GM12878 (cell line): ENCODE results near the gene RIT2. TPM values are rescaled to one million over a fixed set of nuclear protein-coding genes. Genes with fewer than 3 reads are reported as not detected.

ENCODE experiments used
- ATAC-seq: fragments of 200-7000 bp; cut with Tn5 transposase; 3 replicates; pipeline ENCODE4 v1.9.1; 2020; ENCODE audit warnings: mild to moderate bottlenecking, moderate library complexity
- BruUV-seq: library from RNA; stranded (reverse); fragments of 400-500 nt; replicated peaks from 2 replicates; lab custom pipeline; 2021; lab: Mats Ljungman, UMichigan
- CTCF ChIA-PET: fragments of 300-600 bp; sonication (Branson Sonifier 250); formaldehyde crosslinking; extraction: SDS; loops from one replicate; lab custom pipeline; 2021; ENCODE audit warnings: inconsistent platforms; lab: Yijun Ruan, JAX
- POLR2A ChIA-PET: fragments of 350-600 bp; formaldehyde crosslinking; extraction: SDS; loops from one replicate; lab custom pipeline; 2021; ENCODE audit warnings: inconsistent platforms; lab: Charles Lee
- RAD21 ChIA-PET: fragments of 300-600 bp; sonication (Branson Sonifier 250); formaldehyde crosslinking; loops from one replicate; lab custom pipeline; 2023; ENCODE audit warnings: antibody characterized with exemption; ENCODE audit not compliant: unreplicated experiment; lab: Charles Lee
- SMC1A ChIA-PET: fragments of 300-600 bp; sonication (Branson Sonifier 250); formaldehyde crosslinking; loops from one replicate; lab custom pipeline; 2023; ENCODE audit not compliant: unreplicated experiment, uncharacterized antibody; lab: Charles Lee
- DNase-seq: peaks from one replicate; pipeline ENCODE4 v3.0.0-alpha.2; 2011; ENCODE audit warnings: low read depth, low spot score
- FAIRE-seq: peaks from 3 replicates; lab custom pipeline; 2011; peaks lifted over from hg19 to GRCh38; lab: Jason Lieb, UNC
- H2AFZ ChIP-seq: 2 replicates; pipeline ENCODE4 v1.6.0; 2011; ENCODE audit warnings: low read depth, low read length, control low read depth; ENCODE audit not compliant: control insufficient read depth
- H3K27ac ChIP-seq: 2 replicates; pipeline ENCODE4 v1.5.1; 2011; ENCODE audit warnings: control low read depth; ENCODE audit not compliant: control insufficient read depth, insufficient read depth
- H3K27me3 ChIP-seq, 2 experiments: replicated peaks in 1 of 2; 2 replicates each; pipeline versions ENCODE4 v1.6.0 to v1.6.1; 2011; ENCODE audit warnings: low read length in 1 of 2; ENCODE audit not compliant: control insufficient read depth in 2 of 2, insufficient read depth in 2 of 2
- H3K36me3 ChIP-seq, 2 experiments: 2 replicates each; pipeline ENCODE4 v1.5.1; 2011; ENCODE audit warnings: low read length in 1 of 2; ENCODE audit not compliant: control insufficient read depth in 2 of 2, insufficient read depth in 2 of 2
- H3K4me1 ChIP-seq: 2 replicates; pipeline ENCODE4 v1.6.1; 2011; ENCODE audit warnings: mild to moderate bottlenecking, low read length, moderate library complexity, mixed read lengths; ENCODE audit not compliant: control insufficient read depth, insufficient read depth
- H3K4me2 ChIP-seq: 2 replicates; pipeline ENCODE4 v1.6.0; 2011; ENCODE audit warnings: control low read depth; ENCODE audit not compliant: control insufficient read depth, insufficient read depth
- H3K4me3 ChIP-seq: fragments of 200-600 bp; sonication (generic); 2 replicates; pipeline ENCODE4 v1.5.1; 2016
- H3K79me2 ChIP-seq: 2 replicates; pipeline ENCODE4 v1.6.0; 2011; ENCODE audit warnings: low read length; ENCODE audit not compliant: control insufficient read depth, insufficient read depth
- H3K9ac ChIP-seq: 2 replicates; pipeline ENCODE4 v1.8.0; 2011; ENCODE audit warnings: low read length, control low read depth, mixed read lengths; ENCODE audit not compliant: control insufficient read depth, insufficient read depth
- H3K9me3 ChIP-seq: replicated peaks from 3 replicates; pipeline ENCODE4 v1.5.1; 2011; ENCODE audit warnings: mild to moderate bottlenecking, low read length; ENCODE audit not compliant: control insufficient read depth, insufficient read depth
- H4K20me1 ChIP-seq: 2 replicates; pipeline ENCODE4 v1.6.0; 2011; ENCODE audit not compliant: control insufficient read depth, insufficient read depth
- ETV6 ChIP-seq, 2 experiments: fragments of 450-650 bp in 1 of 2; IDR thresholded peaks in 1 of 2; conservative IDR thresholded peaks in 1 of 2; 2 replicates each; pipeline ENCODE4 v1.6.1; 2014; ENCODE audit warnings: antibody characterized with exemption in 1 of 2, borderline replicate concordance in 1 of 2, low read depth in 1 of 2, mild to moderate bottlenecking in 1 of 2, moderate library complexity in 1 of 2
- IKZF2 ChIP-seq, 2 experiments: fragments of 450-650 bp; IDR thresholded peaks; 2 replicates each; pipeline ENCODE4 v1.6.1; 2017; ENCODE audit warnings: mild to moderate bottlenecking in 2 of 2, moderate library complexity in 2 of 2
- KAT2A ChIP-seq: conservative IDR thresholded peaks from 2 replicates; pipeline ENCODE4 v1.6.1; 2011; ENCODE audit warnings: low read depth, low read length; ENCODE audit not compliant: control insufficient read depth
- MTA3 ChIP-seq: IDR thresholded peaks from 2 replicates; pipeline ENCODE4 v1.6.1; 2012; ENCODE audit warnings: low read length, inconsistent platforms, borderline replicate concordance
- POLR2A ChIP-seq: IDR thresholded peaks from 2 replicates; pipeline ENCODE4 v1.6.1; 2011; ENCODE audit warnings: low read depth, mild to moderate bottlenecking, low read length
- POLR2AphosphoS2 ChIP-seq: IDR thresholded peaks from 2 replicates; pipeline ENCODE4 v1.6.1; 2011; ENCODE audit warnings: low read depth, mild to moderate bottlenecking, low read length, improper control_type of control experiment, moderate library complexity
- RAD21 ChIP-seq: IDR thresholded peaks from 2 replicates; pipeline ENCODE4 v1.6.1; 2011; ENCODE audit warnings: mild to moderate bottlenecking, low read depth, low read length, moderate library complexity; ENCODE audit not compliant: insufficient read depth
- RAD51 ChIP-seq: fragments of 450-650 bp; IDR thresholded peaks from 2 replicates; pipeline ENCODE4 v1.6.1; 2016; ENCODE audit warnings: moderate library complexity, mild to moderate bottlenecking, inconsistent platforms
- RB1 ChIP-seq: fragments of 450-650 bp; formaldehyde crosslinking; IDR thresholded peaks from 2 replicates; pipeline ENCODE4 v1.6.1; 2017; ENCODE audit warnings: mild to moderate bottlenecking, borderline replicate concordance
- RBBP5 ChIP-seq: fragments of 200-600 bp; sonication (generic); conservative IDR thresholded peaks from 2 replicates; pipeline ENCODE4 v1.6.1; 2016
- RELA ChIP-seq: fragments of 450-650 bp; IDR thresholded peaks from 2 replicates; pipeline ENCODE4 v1.8.0; 2014; ENCODE audit warnings: borderline replicate concordance; ENCODE audit not compliant: partially characterized antibody
- SIN3A ChIP-seq: IDR thresholded peaks from 2 replicates; pipeline ENCODE4 v1.6.1; 2012; ENCODE audit warnings: low read depth, low read length, improper control_type of control experiment
- TAF1 ChIP-seq: IDR thresholded peaks from 2 replicates; pipeline ENCODE4 v1.6.1; 2011; ENCODE audit warnings: mild to moderate bottlenecking, low read depth, low read length, borderline replicate concordance
- WGBS: methylation state at CpG from one replicate; pipeline ENCODE4 v1.1.6; 2016; ENCODE audit warnings: low lambda C conversion rate; ENCODE audit not compliant: insufficient replicate concordance, insufficient coverage; ENCODE audit errors: missing lambda C conversion rate; 5-methylcytosine and 5-hydroxymethylcytosine counted together
- in situ Hi-C: fragments of 300-500 bp; cut with MboI; formaldehyde crosslinking; loops from 9 replicates; pipeline ENCODE4 v1.14.3; 2018; ENCODE audit warnings: mixed read lengths
- intact Hi-C: fragments of 100-400 bp; cut with micrococcal nuclease; formaldehyde crosslinking; loops from one replicate; pipeline ENCODE4 v1.14.2; 2022; ENCODE audit not compliant: unreplicated experiment
- polyA plus RNA-seq, 11 experiments: library from polyadenylated mRNA; depleted of rRNA in 4 of 11; unstranded in 6 of 11; stranded (reverse) in 5 of 11; fragments of >200 nt; fragmentation: Nextera tagmentation in 4 of 11; fragmentation: Illumina TruSeq in 1 of 11; extraction: Ambion mirVana in 4 of 11; extraction: Trizol in 1 of 11; gene quantifications; 1 replicate in 1 of 11; 2 replicates in 10 of 11; pipeline versions ENCODE4 v1.2.1 to v1.2.3, GENCODE V29; 2011 to 2016; ENCODE audit warnings: inconsistent platforms in 2 of 11, missing spikeins in 2 of 11, low read depth in 1 of 11
- total RNA-seq, 4 experiments: library from RNA; depleted of rRNA in 3 of 4; stranded (reverse); fragments of >200 nt in 3 of 4; fragmentation: Illumina TruSeq in 1 of 4; extraction: Trizol in 1 of 4; gene quantifications; 2 replicates each; pipeline versions ENCODE4 v1.2.1 to v1.2.3, GENCODE V29; 2013 to 2021

RIT2 gene
- total and polyA plus RNA-seq, 10 of the 15 experiments (the other 5 are each of a cell fraction or from before 2014, with no cell fraction given): not detected

GRCh38 chr18:42839408-42839807, 276.1 kb downstream of the RIT2 start:
- no peak overlapping the region for H3K27ac ChIP-seq
- H3K27me3 ChIP-seq: no peaks in the 10 kb centered on the region
- no peaks in the 10 kb centered on the region for H3K36me3 ChIP-seq
- ChIA-PET SMC1A (no interaction called here), CTCF (no interaction called here), RAD21 (no interaction called here)
- no peaks in the 10 kb centered on the region for H4K20me1 ChIP-seq
- H3K9me3 ChIP-seq: no peaks in the 10 kb centered on the region
- TF ChIP-seq POLR2A (no peak), RELA (no peak), RAD51 (no peak), TAF1 (no peak), RAD21 (no peak), MTA3 (no peak), POLR2AphosphoS2 (no peak)
- TF ChIP-seq, all 136 proteins: peak for 0
- FAIRE-seq (no peak), ATAC-seq (no peak), DNase-seq (no peak)
- intact Hi-C loops: no loop called here
- POLR2A ChIA-PET: no interaction called here
- H3K4me2 ChIP-seq: no peak overlapping the region
- 7% methylated on average over 1 of the region's 1 CpG for WGBS
- in situ Hi-C loops: no loop called here
- no peak overlapping the region for H3K9ac ChIP-seq
- H3K4me1 ChIP-seq: no peaks in the 10 kb centered on the region
- BruUV-seq: no TSS peak
- H3K4me3 ChIP-seq: no peak overlapping the region
- no peaks in the 10 kb centered on the region for H3K79me2 ChIP-seq
- H2AFZ ChIP-seq: no peak overlapping the region

- ChIA-PET RAD21 (no interaction called here), SMC1A (no interaction called here), CTCF (no interaction called here), POLR2A (no interaction called here)
- Histone ChIP-seq H4K20me1 (no peaks in the 10 kb centered on the region), H3K4me2 (no peak overlapping the region), H3K4me3 (no peak overlapping the region), H3K27me3 (no peaks in the 10 kb centered on the region), H3K79me2 (no peaks in the 10 kb centered on the region), H3K27ac (no peak overlapping the region), H3K9ac (no peak overlapping the region), H2AFZ (no peak overlapping the region), H3K4me1 (no peaks in the 10 kb centered on the region), H3K36me3 (no peaks in the 10 kb centered on the region), H3K9me3 (no peaks in the 10 kb centered on the region)
- intact Hi-C loops: no loop called here
- DNase-seq: no peak
- in situ Hi-C loops: no loop called here
- TF ChIP-seq ETV6 (conservative IDR thresholded peaks at IDR 0.05 in 1 of 2, IDR thresholded peaks at IDR 0.05 in 1 of 2; ENCODE audit: borderline replicate concordance in 1 of 2, low read depth in 1 of 2): no peak
- TF ChIP-seq KAT2A: no peak
- no peak for TF ChIP-seq IKZF2 (IDR thresholded peaks at IDR 0.05)
- TF ChIP-seq SIN3A: no peak
- no peak for TF ChIP-seq TAF1
- TF ChIP-seq RB1: no peak
- TF ChIP-seq RBBP5: no peak
- FAIRE-seq: no peak
- no TSS peak for BruUV-seq
- WGBS: 40% methylated on average over 5 of the region's 5 CpGs
- no peak for ATAC-seq
These were observed 276.8 kb downstream of the RIT2 start for GRCh38 chr18:42838546-42839145.
